Measurements from ENCODE around the gene ANTKMT. TPM values are rescaled to one million over a fixed set of nuclear protein-coding genes. Genes with fewer than 3 reads are reported as not detected.

The ANTKMT gene
- total RNA-seq, 6 experiments from 2014 or later, result 19.7 to 56.0 (median 28.2) TPM

- DNase-seq (no peak), ATAC-seq (peak in 2 of 4 donors; percentile 16 to 32)
- TF ChIP-seq CTCF (IDR thresholded peaks at IDR 0.05) (peak in 3 of 4 donors; percentile 14 to 24 (median 22)), POLR2A (IDR thresholded peaks at IDR 0.05) (no peak)
- intact Hi-C loops (cut with DNase I), result no loop called here
- Histone ChIP-seq H3K27me3 (no peaks in the 10 kb centered on the region), H3K27ac (no peak overlapping the region), H3K4me3 (no peak overlapping the region), H3K36me3 (no peaks in the 10 kb centered on the region), H3K4me1 (no peaks in the 10 kb centered on the region), H3K9me3 (no peaks in the 10 kb centered on the region)
- WGBS (ENCODE audit: insufficient coverage, low coverage, low lambda C conversion rate, missing lambda C conversion rate), result 4% methylated on average over 8 of the region's 14 CpGs
These were observed 24.8 kb downstream of the ANTKMT start for GRCh38 chr16:745739-746138.

GRCh38 chr16:746637-747036 is 25.7 kb downstream of the ANTKMT start:
- Histone ChIP-seq H3K36me3 (no peaks in the 10 kb centered on the region), H3K4me3 (no peak overlapping the region), H3K27me3 (no peaks in the 10 kb centered on the region), H3K4me1 (no peaks in the 10 kb centered on the region), H3K27ac (no peak overlapping the region), H3K9me3 (no peaks in the 10 kb centered on the region)
- ATAC-seq (no peak), DNase-seq (no peak)
- WGBS (ENCODE audit: insufficient coverage, low coverage, low lambda C conversion rate, missing lambda C conversion rate), result no CpG with 5 or more reads among the region's 13 CpGs
- intact Hi-C loops (cut with DNase I), result no loop called here
- TF ChIP-seq CTCF (IDR thresholded peaks at IDR 0.05) (no peak), POLR2A (IDR thresholded peaks at IDR 0.05) (no peak)

DNA sequence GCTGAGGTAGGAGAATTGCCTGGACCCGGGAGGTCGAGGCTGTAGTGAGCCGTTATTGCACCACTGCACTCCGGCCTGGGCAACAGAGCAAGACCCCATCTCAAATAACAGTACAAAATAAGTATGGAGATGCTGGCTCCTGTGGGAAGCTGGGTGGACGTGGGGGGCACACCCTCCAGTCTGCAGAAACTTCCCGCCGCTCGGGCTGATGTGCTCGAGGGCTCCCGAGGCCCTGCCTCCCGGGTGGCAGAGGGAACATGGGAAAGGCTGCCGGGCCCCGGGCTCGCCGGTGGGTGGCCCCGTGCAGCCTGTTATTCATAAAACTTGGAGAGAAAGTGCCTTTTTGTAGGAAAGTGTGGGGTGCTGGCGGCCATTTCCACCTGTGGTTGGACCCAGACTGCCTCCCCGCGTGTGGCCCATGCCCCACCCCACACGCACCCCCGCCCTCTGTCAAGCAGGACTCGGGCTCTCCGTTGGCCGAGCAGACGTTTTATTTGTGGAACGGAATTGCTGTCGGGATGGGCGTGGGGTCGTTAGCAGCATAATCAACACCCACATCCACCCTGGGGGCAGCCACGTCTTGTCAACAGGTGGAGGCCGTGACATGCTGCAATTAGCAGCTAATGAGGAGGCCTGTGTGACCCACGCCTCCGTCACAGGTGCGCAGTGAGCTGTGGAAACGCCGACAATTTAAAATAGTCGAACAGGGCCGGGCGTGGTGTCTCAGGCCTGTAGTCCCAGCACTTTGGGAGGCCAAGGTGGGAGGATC is 27.2 kb downstream of the ANTKMT start:
- WGBS (ENCODE audit: insufficient coverage, low coverage, low lambda C conversion rate, missing lambda C conversion rate), result 77% methylated on average over 10 of the region's 39 CpGs
- ATAC-seq (no peak), DNase-seq (no peak)
- no peaks in the 10 kb centered on the region for H3K36me3 ChIP-seq
- H3K9me3 ChIP-seq, result no peaks in the 10 kb centered on the region
- no peaks in the 10 kb centered on the region for H3K4me1 ChIP-seq
- TF ChIP-seq CTCF (IDR thresholded peaks at IDR 0.05), result no peak
- no peak for TF ChIP-seq POLR2A (IDR thresholded peaks at IDR 0.05)
- no peak overlapping the region for H3K27ac ChIP-seq
- no peaks in the 10 kb centered on the region for H3K27me3 ChIP-seq
- intact Hi-C loops (cut with DNase I), result no loop called here
- no peak overlapping the region for H3K4me3 ChIP-seq

GRCh38 chr16:749010-749409 is 28.1 kb downstream of the ANTKMT start:
- Histone ChIP-seq H3K36me3 (no peaks in the 10 kb centered on the region), H3K4me3 (no peak overlapping the region), H3K27me3 (no peaks in the 10 kb centered on the region), H3K4me1 (no peaks in the 10 kb centered on the region), H3K27ac (no peak overlapping the region), H3K9me3 (no peaks in the 10 kb centered on the region)
- TF ChIP-seq CTCF (IDR thresholded peaks at IDR 0.05) (no peak), POLR2A (IDR thresholded peaks at IDR 0.05) (no peak)
- no peak for ATAC-seq
- DNase-seq, result no peak
- intact Hi-C loops (cut with DNase I), result no loop called here
- 69% methylated on average over 6 of the region's 6 CpGs for WGBS (ENCODE audit: insufficient coverage, low coverage, low lambda C conversion rate, missing lambda C conversion rate)
